ENCODE measurements around the gene PTGDR2.

PTGDR2 gene

GRCh38 chr11:60873533-60873932 is 17.8 kb upstream of the PTGDR2 start:
- DNase-seq, result no peak

- DNase-seq, result no peak
Measured at GRCh38 chr11:60872961-60873524, 17.3 kb upstream of the PTGDR2 start.

- DNase-seq, result peak; percentile 72
Measured at GRCh38 chr11:60872124-60872960, 16.6 kb upstream of the PTGDR2 start.

GRCh38 chr11:60871378-60872061 is 15.8 kb upstream of the PTGDR2 start:
- DNase-seq, result no peak

GRCh38 chr11:60870733-60871377 is 15.1 kb upstream of the PTGDR2 start:
- no peak for DNase-seq

- DNase-seq, result no peak
Measured at GRCh38 chr11:60870276-60870675, 14.5 kb upstream of the PTGDR2 start.

- no peak for DNase-seq
Measured at GRCh38 chr11:60869451-60869825, 13.7 kb upstream of the PTGDR2 start.

GRCh38 chr11:60868682-60869450 is 13.1 kb upstream of the PTGDR2 start:
- DNase-seq, result no peak

GRCh38 chr11:60867871-60868681 is 12.3 kb upstream of the PTGDR2 start:
- DNase-seq, result no peak

- no peak for DNase-seq
Measured at GRCh38 chr11:60866911-60867870, 11.4 kb upstream of the PTGDR2 start, which contains the start of gene ZP1. Gene ZP1, plus strand, starts transcription at chr11:60867542. Its CDS starts 20 bp downstream, at chr11:60867562.

GRCh38 chr11:60864856-60865513 is 9.2 kb upstream of the PTGDR2 start:
- no peak for DNase-seq

- DNase-seq, result no peak
Measured at GRCh38 chr11:60863550-60864521, 8.1 kb upstream of the PTGDR2 start.

GRCh38 chr11:60862171-60862570 is 6.4 kb upstream of the PTGDR2 start:
- no peak for DNase-seq

- DNase-seq, result peak; percentile 57
Measured at GRCh38 chr11:60860943-60861342, 5.2 kb upstream of the PTGDR2 start.

GRCh38 chr11:60859616-60860250 is 4.0 kb upstream of the PTGDR2 start:
- DNase-seq, result no peak

GRCh38 chr11:60858731-60859464 is 3.1 kb upstream of the PTGDR2 start:
- DNase-seq, result no peak

- no peak for DNase-seq
Measured at GRCh38 chr11:60858236-60858635, 2.5 kb upstream of the PTGDR2 start.

All from femur (tissue), 1 donor.